Lung (tissue), 16 donors: ENCODE data around the gene LGALS13. TPM values are rescaled to one million over a fixed set of nuclear protein-coding genes. Genes with fewer than 3 reads are reported as not detected.

Experiments
- ATAC-seq: fragments of 200-7000 bp; cut with Tn5 transposase; one replicate; pipeline ENCODE4 v1.9.1; 2020; ENCODE audit warnings: moderate number of reproducible peaks; ENCODE audit not compliant: insufficient read depth, low FRiP score
- DNase-seq, 3 donors: peaks; one replicate each; pipeline ENCODE4 v3.0.0-alpha.2; 2013 to 2017
- H3K27ac ChIP-seq, 2 donors: one replicate each; pipeline ENCODE4 v1.5.1; 2013; ENCODE audit warnings: mild to moderate bottlenecking in 2 of 2, moderate library complexity in 2 of 2, control low read depth in 1 of 2, inconsistent platforms in 1 of 2, low read depth in 1 of 2, low read length in 1 of 2
- H3K27me3 ChIP-seq, 3 donors: one replicate each; pipeline ENCODE4 v1.5.1; 2013; ENCODE audit warnings: low read length in 2 of 3; ENCODE audit not compliant: control insufficient read depth in 3 of 3, insufficient read depth in 3 of 3
- H3K36me3 ChIP-seq, 4 donors: one replicate each; pipeline ENCODE4 v1.5.1; 2013; ENCODE audit warnings: low read length in 4 of 4, mild to moderate bottlenecking in 1 of 4, moderate library complexity in 1 of 4; ENCODE audit not compliant: control insufficient read depth in 4 of 4, insufficient read depth in 4 of 4
- H3K4me1 ChIP-seq, 5 donors: one replicate each; pipeline ENCODE4 v1.5.1; 2013; ENCODE audit warnings: low read length in 5 of 5, mild to moderate bottlenecking in 2 of 5, moderate library complexity in 1 of 5; ENCODE audit not compliant: control insufficient read depth in 5 of 5, insufficient read depth in 5 of 5
- H3K4me3 ChIP-seq: one replicate; pipeline ENCODE4 v1.5.1; 2013; ENCODE audit warnings: mild to moderate bottlenecking, control low read depth, moderate library complexity
- H3K9ac ChIP-seq, 2 donors: one replicate each; pipeline ENCODE4 v1.5.1; 2013; ENCODE audit warnings: low read length in 2 of 2, control low read depth in 1 of 2; ENCODE audit not compliant: insufficient read depth in 1 of 2
- H3K9me3 ChIP-seq, 4 donors: one replicate each; pipeline ENCODE4 v1.5.1; 2013; ENCODE audit warnings: low read length in 3 of 4, mild to moderate bottlenecking in 1 of 4, moderate library complexity in 1 of 4; ENCODE audit not compliant: control insufficient read depth in 4 of 4, insufficient read depth in 3 of 4
- CTCF ChIP-seq: IDR thresholded peaks from 2 replicates; pipeline ENCODE4 v1.5.1; 2012; ENCODE audit warnings: mild to moderate bottlenecking; ENCODE audit errors: control extremely low read depth, extremely low read depth
- WGBS, 2 donors: extraction: QIAGEN DNeasy Blood & Tissue Kit; methylation state at CpG; one replicate each; pipeline ENCODE4 v1.1.7; 2013; 5-methylcytosine and 5-hydroxymethylcytosine counted together
- long read RNA-seq, 5 donors: transcript quantifications; one replicate each; lab custom pipeline, GENCODE V29; 2026
- polyA plus RNA-seq, 2 donors: library from polyadenylated mRNA; stranded (reverse); fragments of 200-250 nt; gene quantifications; one replicate each; pipeline ENCODE4 v1.2.1, GENCODE V29; 2013
- total RNA-seq, 2 donors: library from RNA; depleted of rRNA in 1 of 2; stranded (reverse); fragments of >200 nt in 1 of 2; gene quantifications; one replicate each; pipeline ENCODE4 v1.2.1, GENCODE V29; 2014 to 2021
- donor health status: control.
- donor health status: control.
- donor health status: Bipolar disorder and iron deficiency.
- donor health status: healthy.
- donor health status: DM: yes; HTN: yes; CAD: no.

The LGALS13 gene
- total RNA-seq (not detected), polyA plus RNA-seq (not detected)
- long read RNA-seq, donor 1, result 0 reads
- long read RNA-seq, donor 2, result 0 reads
- long read RNA-seq, donor 3, result 0 reads
- long read RNA-seq, donor 4, result 0 reads
- long read RNA-seq, donor 5, result 0 reads

GRCh38 chr19:39602224-39602623 is at the start of gene LGALS13:
Gene LGALS13, plus strand, starts transcription at chr19:39602524. Its CDS starts 45 bp downstream, at chr19:39602569.
- Histone ChIP-seq H3K27ac (no peak within 1 kb of the TSS), H3K4me1 (no peaks in the 10 kb centered on the region), H3K36me3 (no peaks in the 10 kb centered on the region), H3K9ac (no peak within 1 kb of the TSS), H3K4me3 (no peak within 1 kb of the TSS), H3K9me3 (peaks cover 0 to 5% (median 2%) of the 10 kb centered on the region in 4 donors), H3K27me3 (peaks cover 0 to 2% (median 0%) of the 10 kb centered on the region in 3 donors)
- ATAC-seq, result no peak
- 33 to 42% methylated on average over 5 of the region's 5 CpGs for WGBS, 2 donors
- no peak for DNase-seq
- no peak for TF ChIP-seq CTCF

GRCh38 chr19:39553082-39553652 is 49.2 kb upstream of the LGALS13 start:
- Histone ChIP-seq H3K4me1 (no peaks in the 10 kb centered on the region), H3K27ac (no peak overlapping the region), H3K4me3 (no peak overlapping the region), H3K27me3 (peaks cover 0 to 11% (median 0%) of the 10 kb centered on the region in 3 donors), H3K36me3 (no peaks in the 10 kb centered on the region), H3K9me3 (no peaks in the 10 kb centered on the region), H3K9ac (no peak overlapping the region)
- DNase-seq, result no peak
- no peak for TF ChIP-seq CTCF
- WGBS, 2 donors, result 61 to 75% methylated on average over 7 of the region's 7 CpGs
- ATAC-seq, result no peak

GRCh38 chr19:39554701-39555311 is 47.5 kb upstream of the LGALS13 start:
- Histone ChIP-seq H3K4me1 (peaks cover 0 to 2% (median 0%) of the 10 kb centered on the region in 5 donors), H3K4me3 (no peak overlapping the region), H3K36me3 (no peaks in the 10 kb centered on the region), H3K9ac (no peak overlapping the region), H3K27me3 (peaks cover 0 to 11% (median 0%) of the 10 kb centered on the region in 3 donors), H3K9me3 (no peaks in the 10 kb centered on the region), H3K27ac (no peak overlapping the region)
- DNase-seq, result no peak
- WGBS, 2 donors, result 76 to 81% methylated on average over 4 of the region's 4 CpGs
- no peak for ATAC-seq
- TF ChIP-seq CTCF, result no peak
